Measurements from ENCODE around the gene APOL5. TPM values are rescaled to one million over a fixed set of nuclear protein-coding genes. Genes with fewer than 3 reads are reported as not detected.
"Not testable (repeated sequence)": the region's sequence is repeated elsewhere in the genome, so short reads cannot be mapped to it uniquely, and the experiment has no call there.

Gene APOL5
- total RNA-seq, 2 experiments from 2014 or later = not detected

- H3K36me3 ChIP-seq (ENCODE audit: insufficient read depth, low read length) = no peaks in the 10 kb centered on the region
- no peak overlapping the region for H3K27ac Mint-ChIP-seq
- H3K4me3 ChIP-seq (ENCODE audit: low read length) = no peak overlapping the region
- H3K4me1 ChIP-seq (ENCODE audit: insufficient read depth, low read length) = no peaks in the 10 kb centered on the region
- H3K4me3 Mint-ChIP-seq = no peak overlapping the region
- no peak overlapping the region for H3K27ac ChIP-seq (ENCODE audit: low read depth in 1 of 2, low read length in 2 of 2)
- TF ChIP-seq CTCF (IDR thresholded peaks at IDR 0.05) = no peak
- no peaks in the 10 kb centered on the region for H3K4me1 Mint-ChIP-seq (ENCODE audit: low read depth)
- no peaks in the 10 kb centered on the region for H3K27me3 ChIP-seq (ENCODE audit: control insufficient read depth in 1 of 2, insufficient read depth in 2 of 2, low read length in 2 of 2)
- no peaks in the 10 kb centered on the region for H3K9me3 ChIP-seq (ENCODE audit: control insufficient read depth in 1 of 2, insufficient read depth in 1 of 2, low read length in 2 of 2)
- ChIA-PET CTCF (no interaction called here), POLR2A (no interaction called here)
- ATAC-seq (ENCODE audit: poor library complexity) (no peak), DNase-seq (no peak)
- intact Hi-C loops (cut with DNase I, micrococcal nuclease) = loop anchor here in 1 of 2 experiments (5.0 kb wide), 1 partner anchor 48 kb away; the partner anchor contains the start of gene APOL6
- peaks cover 12% of the 10 kb centered on the region for H3K27me3 Mint-ChIP-seq
- no peaks in the 10 kb centered on the region for H3K9me3 Mint-ChIP-seq
- H3K36me3 Mint-ChIP-seq (ENCODE audit: low read depth) = no peaks in the 10 kb centered on the region
These were observed 22.5 kb upstream of the APOL5 start for GRCh38 chr22:35695202-35695601.

- Mint-ChIP-seq H3K27me3 (peaks cover 12% of the 10 kb centered on the region), H3K4me3 (no peak overlapping the region), H3K36me3 (ENCODE audit: low read depth) (no peaks in the 10 kb centered on the region), H3K27ac (no peak overlapping the region), H3K4me1 (ENCODE audit: low read depth) (no peaks in the 10 kb centered on the region), H3K9me3 (no peaks in the 10 kb centered on the region)
- Histone ChIP-seq H3K9me3 (ENCODE audit: control insufficient read depth in 1 of 2, insufficient read depth in 1 of 2, low read length in 2 of 2) (no peaks in the 10 kb centered on the region), H3K27me3 (ENCODE audit: control insufficient read depth in 1 of 2, insufficient read depth in 2 of 2, low read length in 2 of 2) (no peaks in the 10 kb centered on the region), H3K36me3 (ENCODE audit: insufficient read depth, low read length) (no peaks in the 10 kb centered on the region), H3K27ac (ENCODE audit: low read depth in 1 of 2, low read length in 2 of 2) (no peak overlapping the region), H3K4me3 (ENCODE audit: low read length) (no peak overlapping the region), H3K4me1 (ENCODE audit: insufficient read depth, low read length) (no peaks in the 10 kb centered on the region)
- ChIA-PET POLR2A (no interaction called here), CTCF (no interaction called here)
- TF ChIP-seq CTCF (IDR thresholded peaks at IDR 0.05) = no peak
- ATAC-seq (ENCODE audit: poor library complexity) (peak; percentile 35), DNase-seq (peak in 1 of 14 experiments; percentile 17)
- intact Hi-C loops (cut with DNase I, micrococcal nuclease) = loop anchor here in 1 of 2 experiments (5.0 kb wide), 1 partner anchor 50 kb away; the partner anchor contains the start of gene APOL6
These were observed 20.5 kb upstream of the APOL5 start for GRCh38 chr22:35697142-35697541.

GRCh38 chr22:35699852-35700251 lies 17.8 kb upstream of the APOL5 start:
- H3K36me3 ChIP-seq (ENCODE audit: insufficient read depth, low read length); H3K9me3 ChIP-seq (ENCODE audit: control insufficient read depth in 1 of 2, insufficient read depth in 1 of 2, low read length in 2 of 2); H3K4me3 Mint-ChIP-seq; H3K27me3 Mint-ChIP-seq; H3K9me3 Mint-ChIP-seq; H3K27me3 ChIP-seq (ENCODE audit: control insufficient read depth in 1 of 2, insufficient read depth in 2 of 2, low read length in 2 of 2); CTCF ChIA-PET; H3K4me3 ChIP-seq (ENCODE audit: low read length); H3K27ac Mint-ChIP-seq; H3K4me1 Mint-ChIP-seq (ENCODE audit: low read depth); POLR2A ChIA-PET; H3K27ac ChIP-seq (ENCODE audit: low read depth in 1 of 2, low read length in 2 of 2); DNase-seq; H3K36me3 Mint-ChIP-seq (ENCODE audit: low read depth); H3K4me1 ChIP-seq (ENCODE audit: insufficient read depth, low read length): not testable (repeated sequence)
- peak; percentile 43 for ATAC-seq (ENCODE audit: poor library complexity)
- intact Hi-C loops (cut with DNase I, micrococcal nuclease) = loop anchor here in 1 of 2 experiments (5.0 kb wide), 1 partner anchor 53 kb away; the partner anchor contains the start of gene APOL6

GRCh38 chr22:35703861-35704584 lies 13.6 kb upstream of the APOL5 start:
- ATAC-seq (ENCODE audit: poor library complexity) (no peak), DNase-seq (no peak)
- H3K27ac Mint-ChIP-seq = no peak overlapping the region
- POLR2A ChIA-PET = no interaction called here
- H3K4me1 Mint-ChIP-seq (ENCODE audit: low read depth) = no peaks in the 10 kb centered on the region
- Histone ChIP-seq H3K36me3 (ENCODE audit: insufficient read depth, low read length) (no peaks in the 10 kb centered on the region), H3K4me1 (ENCODE audit: insufficient read depth, low read length) (no peaks in the 10 kb centered on the region), H3K27ac (ENCODE audit: low read depth in 1 of 2, low read length in 2 of 2) (no peak overlapping the region), H3K27me3 (ENCODE audit: control insufficient read depth in 1 of 2, insufficient read depth in 2 of 2, low read length in 2 of 2) (no peaks in the 10 kb centered on the region), H3K4me3 (ENCODE audit: low read length) (no peak overlapping the region), H3K9me3 (ENCODE audit: control insufficient read depth in 1 of 2, insufficient read depth in 1 of 2, low read length in 2 of 2) (no peaks in the 10 kb centered on the region)
- no peak overlapping the region for H3K4me3 Mint-ChIP-seq
- H3K9me3 Mint-ChIP-seq = no peaks in the 10 kb centered on the region
- CTCF ChIA-PET = no interaction called here
- intact Hi-C loops (cut with DNase I, micrococcal nuclease) = no loop called here
- no peaks in the 10 kb centered on the region for H3K36me3 Mint-ChIP-seq (ENCODE audit: low read depth)
- no peak for TF ChIP-seq CTCF (IDR thresholded peaks at IDR 0.05)
- H3K27me3 Mint-ChIP-seq = peaks cover 6% of the 10 kb centered on the region
